Osteocyte (in vitro differentiated cells): Measurements from ENCODE around the gene TSHR. TPM values are rescaled to one million over a fixed set of nuclear protein-coding genes. Genes with fewer than 3 reads are reported as not detected.

Experiments used
- DNase-seq: peaks from one replicate; pipeline ENCODE4 v3.0.0; 2021; ENCODE audit warnings: mixed read lengths; ENCODE audit not compliant: unreplicated experiment; ENCODE audit errors: extremely low spot score
- H3K27ac Mint-ChIP-seq: one replicate; pipeline ENCODE4 v1.8.0; 2021; ENCODE audit warnings: mild to moderate bottlenecking, mixed read lengths; ENCODE audit not compliant: unreplicated experiment
- H3K27me3 Mint-ChIP-seq: one replicate; pipeline ENCODE4 v1.8.0; 2021; ENCODE audit warnings: mixed read lengths; ENCODE audit not compliant: unreplicated experiment
- H3K36me3 Mint-ChIP-seq: one replicate; pipeline ENCODE4 v1.8.0; 2021; ENCODE audit warnings: mixed read lengths; ENCODE audit not compliant: unreplicated experiment
- H3K4me1 Mint-ChIP-seq: one replicate; pipeline ENCODE4 v1.8.0; 2021; ENCODE audit warnings: mixed read lengths; ENCODE audit not compliant: unreplicated experiment
- H3K4me3 Mint-ChIP-seq: one replicate; pipeline ENCODE4 v1.8.0; 2021; ENCODE audit warnings: mild to moderate bottlenecking, moderate library complexity, mixed read lengths; ENCODE audit not compliant: unreplicated experiment
- H3K9me3 Mint-ChIP-seq: one replicate; pipeline ENCODE4 v1.8.0; 2021; ENCODE audit warnings: mixed read lengths; ENCODE audit not compliant: unreplicated experiment
- CTCF ChIP-seq: fragments of 200-600 bp; sonication (generic); IDR thresholded peaks from 2 replicates; pipeline ENCODE4 v1.5.0; 2021; ENCODE audit warnings: antibody characterized with exemption, mild to moderate bottlenecking, moderate library complexity
- total RNA-seq: library from RNA; stranded (reverse); gene quantifications from 2 replicates; pipeline ENCODE4 v1.2.1, GENCODE V29; 2021

Gene TSHR
- total RNA-seq, 1 donor from 2014 or later = not detected

- no peak overlapping the region for H3K27ac Mint-ChIP-seq
- no peaks in the 10 kb centered on the region for H3K9me3 Mint-ChIP-seq
- TF ChIP-seq CTCF = no peak
- no peak overlapping the region for H3K4me3 Mint-ChIP-seq
- peaks cover 48% of the 10 kb centered on the region for H3K27me3 Mint-ChIP-seq
- no peaks in the 10 kb centered on the region for H3K36me3 Mint-ChIP-seq
- DNase-seq = no peak
- no peaks in the 10 kb centered on the region for H3K4me1 Mint-ChIP-seq
Measured at GRCh38 chr14:80973931-80974641, 18.7 kb downstream of the TSHR start.

GRCh38 chr14:80974679-80975078 lies 19.3 kb downstream of the TSHR start:
- no peak for TF ChIP-seq CTCF
- H3K36me3 Mint-ChIP-seq = no peaks in the 10 kb centered on the region
- H3K4me3 Mint-ChIP-seq = no peak overlapping the region
- no peak for DNase-seq
- H3K27me3 Mint-ChIP-seq = peaks cover 49% of the 10 kb centered on the region
- no peaks in the 10 kb centered on the region for H3K4me1 Mint-ChIP-seq
- H3K27ac Mint-ChIP-seq = no peak overlapping the region
- H3K9me3 Mint-ChIP-seq = no peaks in the 10 kb centered on the region

GRCh38 chr14:80977221-80977620 lies 21.8 kb downstream of the TSHR start:
- Mint-ChIP-seq H3K27ac (no peak overlapping the region), H3K27me3 (peaks cover 51% of the 10 kb centered on the region), H3K9me3 (no peaks in the 10 kb centered on the region), H3K4me1 (no peaks in the 10 kb centered on the region), H3K4me3 (no peak overlapping the region), H3K36me3 (no peaks in the 10 kb centered on the region)
- TF ChIP-seq CTCF = no peak
- DNase-seq = no peak

- Mint-ChIP-seq H3K27ac (no peak overlapping the region), H3K36me3 (no peaks in the 10 kb centered on the region)
Measured at GRCh38 chr14:80978403-80978802, 23.0 kb downstream of the TSHR start.

GRCh38 chr14:80979951-80980350 lies 24.5 kb downstream of the TSHR start:
- H3K27me3 Mint-ChIP-seq = peaks cover 39% of the 10 kb centered on the region
- no peaks in the 10 kb centered on the region for H3K9me3 Mint-ChIP-seq
- H3K4me3 Mint-ChIP-seq = no peak overlapping the region
- no peak for DNase-seq
- no peak for TF ChIP-seq CTCF
- H3K36me3 Mint-ChIP-seq = no peaks in the 10 kb centered on the region
- H3K4me1 Mint-ChIP-seq = no peaks in the 10 kb centered on the region
- no peak overlapping the region for H3K27ac Mint-ChIP-seq

More at GRCh38 chr14:80978403-80978802, 23.0 kb downstream of the TSHR start:
- no peak for TF ChIP-seq CTCF
- H3K9me3 Mint-ChIP-seq = no peaks in the 10 kb centered on the region
- peaks cover 45% of the 10 kb centered on the region for H3K27me3 Mint-ChIP-seq
- H3K4me1 Mint-ChIP-seq = no peaks in the 10 kb centered on the region
- H3K4me3 Mint-ChIP-seq = no peak overlapping the region
- no peak for DNase-seq
